ENCODE results near the gene RTP4. TPM values are rescaled to one million over a fixed set of nuclear protein-coding genes. Genes with fewer than 3 reads are reported as not detected.

The RTP4 gene
- total and polyA plus RNA-seq, 11 donors: 0.38 to 5.4 (median 1.2) TPM

DNA sequence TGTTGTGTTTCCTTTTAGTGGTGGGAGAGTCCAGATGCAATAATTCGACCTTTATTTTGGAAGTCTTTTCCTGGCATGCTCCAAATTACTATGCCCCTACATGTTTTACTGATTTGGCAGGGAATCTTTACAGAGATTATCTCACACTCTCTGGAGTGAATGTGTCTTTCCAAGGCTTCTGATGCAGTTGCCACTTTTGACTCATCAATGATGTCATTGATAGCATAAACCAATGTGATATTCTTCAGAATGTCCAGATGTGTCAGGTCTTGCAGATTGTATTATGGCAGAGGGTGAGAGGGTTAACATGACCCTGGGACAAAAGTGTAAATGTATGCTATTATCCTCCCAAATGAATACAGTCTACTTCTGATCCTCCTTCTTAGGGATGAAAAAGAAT lies 9.7 kb downstream of the RTP4 start:
- Histone ChIP-seq H3K36me3 (no peaks in the 10 kb centered on the region), H3K27me3 (no peaks in the 10 kb centered on the region), H3K4me3 (no peak overlapping the region), H3K4me1 (peaks cover 0 to 6% (median 0%) of the 10 kb centered on the region in 12 donors), H3K9me3 (peaks cover 0 to 6% (median 0%) of the 10 kb centered on the region in 12 donors), H3K27ac (no peak overlapping the region)
- intact Hi-C loops (cut with DNase I): no loop called here
- no peak for TF ChIP-seq POLR2A (IDR thresholded peaks at IDR 0.05)
- no peak for TF ChIP-seq CTCF (IDR thresholded peaks at IDR 0.05)
- DNase-seq: no peak
- ATAC-seq: no peak
- 64 to 77% (median 71%) methylated on average over 1 of the region's 1 CpG for WGBS, 4 donors

- WGBS, 4 donors: 45 to 60% (median 51%) methylated on average over 8 of the region's 8 CpGs
- Histone ChIP-seq H3K4me3 (no peak overlapping the region), H3K4me1 (peaks cover 0 to 6% (median 0%) of the 10 kb centered on the region in 12 donors), H3K9me3 (peaks cover 0 to 6% (median 0%) of the 10 kb centered on the region in 12 donors), H3K27ac (no peak overlapping the region), H3K27me3 (no peaks in the 10 kb centered on the region), H3K36me3 (no peaks in the 10 kb centered on the region)
- TF ChIP-seq CTCF (IDR thresholded peaks at IDR 0.05) (no peak), POLR2A (IDR thresholded peaks at IDR 0.05) (no peak)
- no peak for ATAC-seq
- no peak for DNase-seq
- intact Hi-C loops (cut with DNase I): no loop called here
Measured at GRCh38 chr3:187382609-187383151, 14.5 kb downstream of the RTP4 start.

GRCh38 chr3:187383246-187383645 lies 15.1 kb downstream of the RTP4 start:
- Histone ChIP-seq H3K27ac (no peak overlapping the region), H3K36me3 (no peaks in the 10 kb centered on the region), H3K4me1 (peaks cover 0 to 6% (median 0%) of the 10 kb centered on the region in 12 donors), H3K27me3 (no peaks in the 10 kb centered on the region), H3K9me3 (peaks cover 0 to 11% (median 0%) of the 10 kb centered on the region in 12 donors), H3K4me3 (no peak overlapping the region)
- intact Hi-C loops (cut with DNase I): no loop called here
- ATAC-seq: no peak
- no peak for TF ChIP-seq POLR2A (IDR thresholded peaks at IDR 0.05)
- TF ChIP-seq CTCF (IDR thresholded peaks at IDR 0.05): no peak
- WGBS, 4 donors: 81 to 92% (median 84%) methylated on average over 4 of the region's 4 CpGs
- no peak for DNase-seq

- H3K27ac ChIP-seq: no peak overlapping the region
- no peak for DNase-seq
- TF ChIP-seq POLR2A (IDR thresholded peaks at IDR 0.05): no peak
- no peak for TF ChIP-seq CTCF (IDR thresholded peaks at IDR 0.05)
- WGBS, 4 donors: 42 to 66% (median 55%) methylated on average over 1 of the region's 1 CpG
- H3K4me3 ChIP-seq: no peak overlapping the region
- no peaks in the 10 kb centered on the region for H3K27me3 ChIP-seq
- no peak for ATAC-seq
- peaks cover 0 to 24% (median 0%) of the 10 kb centered on the region in 12 donors for H3K9me3 ChIP-seq
- intact Hi-C loops (cut with DNase I): no loop called here
- H3K4me1 ChIP-seq: peaks cover 0 to 6% (median 0%) of the 10 kb centered on the region in 12 donors
- no peaks in the 10 kb centered on the region for H3K36me3 ChIP-seq
Measured at GRCh38 chr3:187385296-187385695, 17.1 kb downstream of the RTP4 start.

All from heart left ventricle (tissue), 16 donors.